HS-27A (cell line): Measurements from ENCODE around the gene CTRB1.
"Not testable (repeated sequence)": the region's sequence is repeated elsewhere in the genome, so short reads cannot be mapped to it uniquely, and the experiment has no call there.

Experiments used
- DNase-seq: peaks from one replicate; pipeline ENCODE4 v3.0.0-alpha.2; 2012; ENCODE audit warnings: low read depth, missing footprints

The CTRB1 gene

DNA sequence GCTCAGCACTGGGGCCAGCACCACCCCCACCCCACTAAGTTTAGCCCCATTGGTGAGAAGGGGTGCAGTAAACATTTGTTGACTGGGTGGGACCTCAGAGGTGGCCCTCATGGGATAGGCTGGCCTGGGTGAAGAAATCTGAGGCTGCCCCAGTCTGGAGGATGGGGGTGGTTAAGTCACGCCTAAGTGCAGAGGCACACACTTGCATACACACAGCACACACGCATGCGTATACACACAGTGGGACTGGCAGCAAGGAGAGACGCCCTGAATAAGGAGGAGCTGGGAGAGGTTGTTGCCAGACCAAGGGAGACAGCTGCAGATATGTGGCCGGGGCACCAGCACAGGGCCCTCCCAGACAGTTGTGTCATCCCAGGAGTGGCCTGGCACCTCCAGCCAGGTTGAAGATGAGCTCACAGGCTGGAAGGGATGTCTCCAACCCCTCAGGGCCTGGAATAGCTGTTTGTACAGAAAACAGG is 35.6 kb downstream of the CTRB1 start:
- no peak for DNase-seq

DNA sequence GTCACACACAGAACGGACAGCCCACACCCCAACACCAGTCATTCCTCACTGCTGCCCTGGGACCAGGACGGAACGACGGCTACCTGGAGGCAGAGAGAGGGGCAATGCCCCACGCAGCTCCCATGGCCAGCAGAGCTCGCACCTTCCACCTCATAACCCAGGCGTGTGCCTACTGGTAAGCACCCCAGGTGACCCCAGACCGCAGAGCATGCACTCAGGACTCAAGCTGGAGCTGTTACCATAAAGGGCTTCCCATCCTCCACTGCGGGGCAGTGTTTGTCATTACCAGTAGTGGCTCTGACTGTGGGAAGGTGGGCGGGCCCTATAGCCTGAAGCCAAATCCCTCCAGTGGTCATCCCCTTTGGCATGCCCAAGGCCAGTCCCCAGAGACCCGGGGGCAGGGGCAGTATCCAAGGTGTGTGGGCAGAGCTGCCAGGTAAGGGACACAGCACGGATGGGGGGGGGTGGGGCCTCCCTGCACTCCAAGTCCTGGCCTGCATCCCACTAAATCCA is 37.3 kb downstream of the CTRB1 start:
- no peak for DNase-seq

DNA sequence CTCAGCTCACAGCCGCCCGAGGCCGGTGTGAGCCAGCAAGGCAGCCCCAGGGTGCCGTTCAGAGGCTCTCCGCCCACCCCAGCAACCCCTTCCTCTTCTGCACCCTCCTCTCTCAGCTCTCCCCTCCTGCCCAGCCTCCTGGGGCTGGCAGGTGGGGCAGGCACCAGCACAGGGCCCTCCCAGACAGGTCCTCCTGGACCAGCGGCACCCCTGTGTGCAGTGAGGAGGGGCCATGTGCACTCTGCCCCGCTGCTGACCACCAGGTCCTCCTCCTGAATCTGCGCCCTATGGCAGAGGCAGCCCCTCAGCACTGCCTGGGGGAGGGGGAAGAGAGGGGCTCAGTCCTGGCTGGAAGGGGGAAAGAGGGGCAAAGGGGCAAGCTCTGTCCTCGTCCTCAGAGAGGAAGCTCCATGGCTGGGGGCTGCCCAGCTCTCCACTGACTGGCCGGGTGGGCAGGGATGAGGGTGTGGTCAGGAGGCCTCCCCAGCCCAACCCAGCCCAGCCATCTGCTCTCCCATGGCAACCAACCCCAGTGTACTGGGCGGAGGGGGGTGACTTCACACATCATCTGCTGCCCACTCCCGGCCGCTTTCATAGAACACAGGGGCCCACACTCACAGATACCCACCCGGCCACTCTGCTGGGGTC is 38.0 kb downstream of the CTRB1 start:
- no peak for DNase-seq

DNA sequence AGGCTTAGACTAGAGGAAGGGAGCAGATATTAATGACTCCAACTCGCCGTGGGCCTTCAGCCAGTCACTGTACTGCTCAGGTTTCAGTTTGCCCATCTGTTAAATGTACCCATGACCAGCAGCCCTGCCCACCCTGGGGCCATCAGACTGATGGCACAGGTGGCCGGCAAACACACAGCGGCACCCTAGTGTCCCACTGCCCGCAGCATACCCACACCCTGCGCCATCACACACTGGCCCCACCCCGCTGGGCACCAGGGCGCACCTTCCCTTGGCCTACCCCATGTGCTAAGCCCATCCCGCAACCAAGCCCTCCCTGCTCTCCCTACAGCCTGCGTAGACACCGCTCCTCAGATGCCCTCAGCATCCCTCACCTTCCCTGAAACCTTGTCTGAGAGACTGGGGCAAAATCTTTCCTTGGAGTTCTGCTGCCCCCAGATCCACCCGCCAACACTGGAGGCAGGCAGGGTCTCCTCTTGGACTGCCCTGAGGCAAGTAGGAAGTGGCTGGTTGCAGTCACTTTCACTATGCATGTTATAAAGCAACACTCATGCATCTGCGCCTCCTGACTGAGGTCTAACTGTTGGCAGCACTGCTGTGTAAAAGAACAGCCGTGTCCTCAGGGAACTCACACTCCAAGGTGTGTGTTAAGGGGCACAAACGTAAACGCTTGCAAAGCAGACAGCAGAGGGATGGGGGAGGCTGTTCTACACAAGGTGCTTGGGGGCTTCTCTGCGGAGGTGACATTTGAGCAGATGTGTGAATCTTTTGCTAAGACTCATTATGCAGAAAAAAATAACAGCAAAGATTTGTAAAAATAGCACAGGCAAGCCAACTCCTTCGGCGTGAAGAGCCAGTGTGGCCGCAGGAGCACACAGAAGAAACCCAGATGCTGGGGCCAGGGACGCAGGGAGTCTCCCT is 39.4 kb downstream of the CTRB1 start:
- no peak for DNase-seq

DNA sequence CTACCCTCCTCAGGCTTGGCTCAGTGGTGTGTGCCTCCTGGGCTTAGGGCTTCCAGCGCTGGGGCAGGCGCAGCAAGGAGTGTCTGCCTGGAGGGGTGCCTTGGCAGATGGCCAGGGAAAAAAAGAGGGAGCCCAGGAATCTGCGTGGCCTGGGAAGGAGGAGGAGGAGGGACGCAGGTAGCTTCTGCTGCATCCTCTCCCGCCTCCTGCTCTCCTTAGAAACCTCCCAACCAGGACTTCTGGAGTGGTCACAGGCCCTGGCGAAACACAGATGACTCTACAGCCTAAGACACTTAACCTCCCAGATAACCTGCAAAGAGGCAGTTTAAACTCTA is 40.0 kb downstream of the CTRB1 start:
- DNase-seq, result no peak

DNA sequence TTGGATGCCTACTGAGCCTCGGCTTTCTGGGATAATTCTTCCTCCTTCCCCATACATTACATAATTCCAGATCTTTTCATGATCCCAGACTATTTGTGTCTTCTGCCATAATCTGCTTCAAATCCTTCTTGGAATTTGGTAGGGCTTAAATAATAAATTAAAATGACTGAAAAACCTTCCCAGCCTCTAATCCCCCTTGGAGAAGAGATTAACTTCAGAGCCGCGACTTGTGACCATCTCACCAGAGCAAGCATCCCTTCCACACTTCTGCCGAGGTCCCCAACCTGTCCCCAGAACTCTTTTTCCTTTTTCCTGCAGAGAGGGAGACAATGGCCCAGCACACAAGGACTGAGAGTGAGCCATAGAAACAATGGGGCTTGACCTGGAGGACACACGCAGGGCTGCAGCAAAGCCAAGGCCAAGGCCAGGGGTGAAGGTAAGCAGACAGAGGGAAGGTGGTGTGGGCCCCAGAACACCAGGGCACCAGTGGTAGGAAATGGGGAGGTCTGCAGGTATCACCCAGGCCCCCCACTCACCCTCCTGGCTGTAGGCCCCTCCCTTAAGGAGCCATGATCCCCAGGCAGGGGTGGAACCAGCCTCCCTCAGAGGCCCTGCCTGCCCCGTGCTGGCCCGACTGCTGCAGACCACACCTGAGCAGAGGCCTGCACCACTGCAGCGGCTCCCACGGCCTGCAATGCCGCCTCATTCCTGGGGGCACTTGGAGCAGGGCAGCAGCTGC is 42.2 kb downstream of the CTRB1 start:
- no peak for DNase-seq

DNA sequence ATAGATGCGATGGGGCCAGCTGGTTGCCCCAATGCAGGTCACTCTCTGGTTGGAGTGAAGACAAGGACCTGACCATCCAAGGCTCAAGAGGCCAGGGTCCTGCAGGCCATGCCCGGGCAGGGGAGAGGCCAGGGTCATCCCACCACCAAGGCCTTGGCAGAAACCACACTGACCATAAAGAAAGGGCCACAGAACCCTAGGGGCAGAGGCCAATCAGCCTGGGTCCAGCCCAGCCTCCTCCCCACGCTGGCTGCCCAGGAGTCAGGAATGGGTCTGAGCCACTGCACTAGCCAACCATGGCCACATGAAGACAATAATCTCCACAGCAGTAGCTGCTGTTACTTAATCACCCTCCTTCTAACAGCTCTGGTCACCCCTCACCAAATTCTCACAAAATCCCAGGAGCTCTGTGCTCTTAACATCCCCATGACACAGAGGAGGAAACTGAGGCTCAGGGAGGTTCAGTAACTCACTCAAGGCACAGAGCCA is 42.8 kb downstream of the CTRB1 start:
- no peak for DNase-seq

DNA sequence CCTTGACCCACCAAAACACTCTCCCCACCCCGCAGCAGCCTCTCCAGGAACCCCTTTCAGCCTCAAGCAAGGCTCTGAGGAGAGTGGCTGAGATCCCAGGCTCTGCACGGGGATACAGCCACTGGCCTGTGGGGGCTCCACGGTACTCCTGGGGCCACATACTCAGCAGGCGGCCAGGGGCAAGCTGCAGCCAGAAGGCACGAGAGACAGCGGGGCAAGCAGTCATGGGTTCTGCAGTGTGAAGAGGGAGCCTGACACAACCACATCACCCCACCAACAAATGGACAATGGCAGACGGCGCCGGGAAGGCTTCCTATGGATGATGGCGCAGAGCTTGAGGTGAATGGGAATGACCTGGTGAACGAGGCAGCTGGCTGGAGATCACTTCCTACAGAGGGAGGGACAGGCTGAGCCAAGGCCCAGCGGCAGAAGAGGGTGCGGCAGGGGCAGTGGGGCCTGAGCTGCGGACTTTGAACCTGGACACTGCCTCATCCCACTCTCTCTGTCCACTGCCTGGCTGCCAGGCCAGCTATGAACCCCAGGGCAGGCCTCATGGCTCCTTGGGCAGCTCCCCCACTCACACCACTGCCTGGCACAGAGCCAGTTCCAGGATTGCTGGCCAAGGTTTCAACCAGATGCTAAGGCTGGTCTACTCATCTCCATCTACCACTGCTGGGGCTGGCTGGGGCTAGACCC is 43.5 kb downstream of the CTRB1 start:
- DNase-seq, result no peak

DNA sequence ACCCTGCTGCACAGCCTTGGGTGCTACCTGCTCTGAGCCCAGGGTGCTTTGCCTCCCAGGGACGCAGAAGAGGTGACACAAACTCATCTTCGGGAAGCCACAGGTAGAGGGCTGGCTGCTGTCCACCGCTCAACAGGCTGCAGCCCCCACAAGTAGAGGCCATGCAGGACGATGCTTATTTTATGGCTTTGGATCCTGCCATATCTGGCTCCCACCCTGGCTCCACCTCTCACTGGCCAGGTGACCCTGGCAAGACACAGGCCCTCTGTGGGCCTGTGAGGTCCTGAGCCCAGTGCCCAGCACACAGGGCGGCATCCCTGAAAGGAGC is 44.0 kb downstream of the CTRB1 start:
- no peak for DNase-seq

DNA sequence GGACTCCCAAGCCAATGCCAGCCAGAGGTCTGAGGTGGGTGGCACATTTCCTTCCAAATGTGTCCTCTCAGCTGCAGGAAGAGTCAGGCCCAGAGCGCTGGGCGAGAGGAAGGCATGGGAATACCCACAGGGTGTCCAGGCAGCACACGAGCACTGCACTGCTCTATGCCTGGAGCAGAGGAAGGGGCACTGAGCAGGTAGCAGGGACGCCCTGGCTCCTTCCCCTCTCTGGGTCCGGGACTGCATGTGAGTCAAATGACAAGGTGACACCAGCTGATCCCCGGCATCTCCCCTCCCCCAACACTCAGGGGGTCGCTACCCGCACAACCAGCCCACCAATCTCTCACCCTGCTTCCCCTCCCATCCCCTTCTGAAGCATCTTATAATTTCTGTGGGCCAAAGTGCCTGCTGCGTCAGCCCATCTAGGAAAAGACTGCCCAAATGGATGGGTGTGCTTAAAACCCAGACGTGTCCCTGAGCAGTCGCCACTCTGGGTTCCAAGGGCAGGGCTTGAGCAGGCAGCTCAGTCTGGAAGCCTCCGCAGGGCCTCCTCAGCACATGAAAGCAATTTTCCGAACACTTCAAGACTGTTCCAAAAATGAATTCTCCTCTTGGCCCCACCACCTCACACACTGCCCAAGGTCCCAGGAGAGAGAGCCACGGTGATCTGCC is 44.6 kb downstream of the CTRB1 start:
- no peak for DNase-seq

DNA sequence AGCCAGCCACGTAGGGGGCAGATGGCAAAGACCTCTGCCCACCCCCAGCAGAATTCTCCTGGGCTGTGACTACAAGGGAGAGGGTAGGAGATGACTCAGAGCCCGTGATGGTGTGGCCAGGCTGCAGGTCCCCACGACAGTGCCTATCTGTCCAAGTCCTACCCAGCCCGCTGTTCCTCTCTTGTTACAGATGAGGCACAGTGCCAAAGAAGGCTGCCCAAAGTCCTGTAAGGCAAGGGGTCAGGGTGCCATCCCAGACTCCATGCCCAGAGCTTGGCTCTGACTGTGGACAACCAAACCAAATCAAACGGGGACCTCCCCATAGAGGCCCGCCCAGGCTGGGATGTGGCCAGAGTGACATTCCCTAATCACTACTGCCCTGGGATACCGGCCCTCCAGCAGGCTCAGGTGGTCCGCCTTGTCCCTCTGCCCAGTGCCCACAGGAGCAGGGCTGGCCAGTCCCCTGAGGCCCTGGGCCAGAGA is 45.2 kb downstream of the CTRB1 start:
- DNase-seq, result no peak

DNA sequence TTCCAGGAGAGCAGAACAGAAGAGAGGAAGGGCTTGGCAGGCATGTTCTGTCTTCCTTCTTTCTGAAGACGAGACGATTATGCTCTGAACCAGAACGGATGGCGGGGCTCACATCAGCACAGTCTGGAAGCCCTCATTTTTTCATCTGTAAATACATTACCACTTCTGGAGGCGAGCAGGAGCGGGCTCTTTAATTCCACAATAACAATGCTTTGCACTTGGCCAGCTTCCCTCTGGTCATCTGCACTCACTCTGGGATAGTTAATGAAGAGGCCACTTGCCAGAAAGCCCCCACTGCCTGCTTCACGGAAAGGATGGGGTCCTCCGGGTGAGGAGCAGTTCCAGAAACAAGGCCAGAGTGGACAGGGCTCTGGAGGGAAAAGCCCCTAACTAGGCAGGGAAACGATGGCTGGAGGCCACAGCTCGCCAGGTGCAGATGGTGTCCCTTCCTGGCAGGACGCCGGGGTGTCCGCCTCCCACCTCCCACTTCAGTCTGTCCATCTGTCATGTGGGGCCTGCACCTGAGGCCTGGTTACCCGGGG is 45.7 kb downstream of the CTRB1 start:
- DNase-seq, result no peak

DNA sequence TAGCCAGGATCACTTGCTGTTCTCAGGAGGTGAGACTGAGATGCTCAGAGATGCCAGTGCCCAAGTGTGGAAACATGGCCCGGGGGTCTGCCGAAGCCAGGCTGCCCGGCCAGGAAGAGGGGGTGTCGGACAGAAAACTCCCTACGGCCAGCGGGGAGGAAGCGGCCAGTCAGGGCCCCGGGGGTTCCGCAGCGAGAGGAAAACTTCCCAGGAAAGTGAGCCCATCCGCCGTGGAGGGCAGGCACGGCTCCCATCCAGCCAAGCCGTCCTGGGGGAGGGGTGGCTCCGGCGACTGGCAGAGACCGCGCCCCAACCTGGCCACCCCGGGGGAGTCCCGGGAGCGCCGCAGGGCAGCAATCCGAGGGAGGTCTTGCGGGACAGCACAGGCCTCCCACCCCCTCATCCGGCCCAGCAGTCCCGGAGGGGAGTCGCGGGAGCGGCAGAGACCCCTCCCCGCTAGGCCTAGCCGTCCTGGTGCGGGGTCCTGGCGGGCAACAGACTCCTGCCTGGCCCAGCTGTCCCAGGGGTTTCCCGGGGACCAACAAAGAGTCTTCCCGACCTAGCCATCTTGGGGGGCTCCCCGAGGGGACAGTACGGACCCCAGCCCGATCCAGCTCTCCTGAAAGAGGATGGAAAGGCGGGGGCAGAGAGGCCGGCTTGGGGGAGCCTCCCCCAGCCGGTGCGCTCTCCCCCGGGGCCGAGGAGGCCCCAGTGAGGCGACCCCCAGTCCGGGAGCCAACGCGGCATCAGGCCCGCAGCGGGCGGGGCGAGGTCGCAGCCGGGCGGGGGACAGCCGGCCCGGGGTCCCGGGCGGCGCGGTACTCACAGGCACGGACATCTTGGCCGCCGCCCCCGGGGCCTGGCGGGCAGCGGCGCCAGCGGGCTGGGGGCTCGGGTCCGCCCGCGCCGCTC is 46.5 kb downstream of the CTRB1 start:
- no peak for DNase-seq

DNA sequence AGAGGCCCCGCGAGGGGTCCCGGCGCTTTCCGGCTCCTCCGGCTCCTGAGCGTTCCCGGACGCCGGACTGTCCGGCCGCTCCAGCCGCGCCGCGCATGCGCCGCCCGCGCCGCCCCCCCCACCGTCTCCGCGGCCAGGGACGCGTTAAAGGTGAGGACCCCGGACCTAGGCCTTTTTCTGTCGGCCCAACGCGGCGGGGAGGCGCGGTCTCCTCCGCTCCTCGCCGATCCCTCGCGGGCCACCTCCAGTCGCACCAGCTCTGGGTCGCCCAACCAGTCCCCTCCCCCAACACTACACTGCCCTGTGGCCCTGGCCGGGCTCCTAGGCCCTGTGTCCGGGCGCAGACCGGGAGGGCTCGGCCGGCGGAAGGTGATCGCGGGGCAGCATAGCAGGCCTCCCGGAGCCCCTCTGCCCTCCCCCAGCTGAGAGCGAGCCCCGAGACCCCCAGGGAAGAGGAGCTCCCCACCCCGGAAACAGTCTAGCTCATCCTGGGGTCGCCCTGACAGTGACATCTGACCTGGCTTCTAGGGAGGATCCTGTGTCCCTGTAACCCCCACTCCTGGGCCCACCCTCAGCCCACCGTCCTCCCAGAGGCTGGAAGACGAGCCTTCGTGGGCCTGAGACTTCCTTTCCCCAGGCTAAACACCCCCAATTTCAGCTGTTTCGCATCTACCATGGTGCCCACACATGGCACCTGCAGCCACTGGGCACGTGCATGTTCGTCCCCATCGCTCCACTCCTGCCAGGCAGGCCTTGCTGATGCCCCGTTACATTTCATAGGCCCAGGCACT is 47.3 kb downstream of the CTRB1 start:
- no peak for DNase-seq

DNA sequence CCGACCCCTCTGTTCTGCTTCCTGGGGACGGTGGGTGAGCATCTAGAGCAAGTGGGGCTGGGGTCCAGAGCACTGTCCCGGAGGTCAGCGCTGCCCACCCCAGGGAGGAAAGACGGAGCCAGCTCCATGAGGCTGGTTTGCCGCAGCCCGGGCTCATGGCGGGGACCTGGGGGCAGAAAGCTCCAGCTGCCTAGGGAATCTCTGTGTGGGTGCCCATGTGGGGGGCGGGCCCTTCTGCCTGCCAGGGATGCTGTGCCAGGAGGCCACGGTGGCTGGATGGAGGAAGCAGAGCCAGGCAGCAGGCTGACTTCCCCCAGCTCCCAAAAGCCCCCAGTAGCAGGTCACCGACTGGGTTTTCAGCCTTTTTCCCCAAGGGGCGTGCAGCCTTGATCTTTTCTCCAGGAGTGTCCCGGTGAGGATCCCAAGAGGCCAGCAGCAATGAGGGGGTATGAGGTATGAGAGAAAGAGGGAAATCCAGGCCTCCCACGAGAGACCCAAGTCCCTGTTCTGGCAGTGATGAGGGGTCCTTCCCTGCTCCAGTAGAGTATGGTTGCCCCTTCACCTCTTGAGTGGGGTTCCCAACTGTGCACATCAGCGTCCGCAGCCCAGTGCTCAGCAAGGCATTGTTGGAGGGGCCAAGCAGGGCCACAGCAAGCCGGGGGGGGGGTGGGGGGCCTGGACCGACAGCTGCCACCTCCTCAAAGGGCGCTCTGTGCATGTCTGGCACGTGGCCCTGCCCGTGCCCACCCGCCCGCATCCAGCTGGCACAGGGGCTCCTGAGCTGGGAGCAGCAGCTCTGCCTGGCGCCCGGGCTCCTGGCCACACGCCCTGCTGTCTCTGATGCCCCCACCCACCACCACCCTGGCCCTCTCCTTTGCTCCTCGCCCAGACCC is 48.2 kb downstream of the CTRB1 start:
- no peak for DNase-seq

DNA sequence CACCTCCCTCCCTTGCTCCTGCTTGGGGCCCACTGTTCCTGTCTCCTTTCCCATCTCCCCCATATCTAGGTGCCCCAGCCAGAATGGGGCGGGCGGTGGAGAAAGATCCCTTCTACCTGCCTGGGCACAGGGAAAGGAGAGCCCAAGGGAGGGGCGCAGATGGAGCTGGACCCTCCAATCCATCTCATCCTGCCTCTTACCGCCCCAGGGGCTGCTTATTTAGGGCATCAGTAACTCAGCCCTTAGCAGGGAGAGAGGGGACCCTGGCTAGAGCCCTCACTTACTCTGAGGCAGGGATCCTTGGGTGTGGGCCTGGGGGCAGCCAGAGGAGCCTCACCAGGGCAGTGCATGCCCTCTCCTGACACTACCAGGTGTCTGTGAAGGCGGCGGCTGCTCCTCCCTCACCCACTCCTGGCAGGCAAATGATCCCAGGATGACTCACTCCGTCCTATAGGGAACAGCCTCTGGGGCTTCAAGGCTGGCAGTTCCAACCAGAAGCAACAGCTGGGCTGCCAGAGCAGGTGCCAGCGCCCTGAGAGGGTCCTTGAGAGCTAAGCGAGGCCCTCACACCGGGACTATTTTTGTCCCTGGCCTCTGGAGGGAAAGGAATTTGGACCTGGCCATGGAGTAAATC is 49.0 kb downstream of the CTRB1 start:
- no peak for DNase-seq

DNA sequence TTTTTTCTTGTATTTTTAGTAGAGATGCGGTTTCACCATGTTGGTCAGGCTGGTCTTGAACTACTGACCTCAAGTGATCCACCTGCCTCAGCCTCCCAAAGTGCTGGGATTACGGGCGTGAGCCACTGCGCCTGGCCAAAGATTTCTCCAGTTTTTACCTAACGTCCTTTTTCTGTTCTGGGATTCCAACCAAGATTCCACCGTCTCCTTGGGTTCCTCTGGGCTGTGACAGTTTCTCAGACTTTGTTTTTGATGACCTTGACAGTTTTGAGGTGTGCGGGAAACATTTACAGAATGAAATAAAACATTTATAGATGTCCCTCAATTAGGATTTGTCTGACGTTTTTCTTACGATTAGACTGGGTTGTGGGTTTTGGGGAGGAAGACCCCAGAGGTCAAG is 50.6 kb downstream of the CTRB1 start:
- DNase-seq, result not testable (repeated sequence)
